Measurements from ENCODE around the gene SURF2.
A peak's percentile ranks its signal among the peaks of the same experiment; 100 is the strongest.

The SURF2 gene

DNA sequence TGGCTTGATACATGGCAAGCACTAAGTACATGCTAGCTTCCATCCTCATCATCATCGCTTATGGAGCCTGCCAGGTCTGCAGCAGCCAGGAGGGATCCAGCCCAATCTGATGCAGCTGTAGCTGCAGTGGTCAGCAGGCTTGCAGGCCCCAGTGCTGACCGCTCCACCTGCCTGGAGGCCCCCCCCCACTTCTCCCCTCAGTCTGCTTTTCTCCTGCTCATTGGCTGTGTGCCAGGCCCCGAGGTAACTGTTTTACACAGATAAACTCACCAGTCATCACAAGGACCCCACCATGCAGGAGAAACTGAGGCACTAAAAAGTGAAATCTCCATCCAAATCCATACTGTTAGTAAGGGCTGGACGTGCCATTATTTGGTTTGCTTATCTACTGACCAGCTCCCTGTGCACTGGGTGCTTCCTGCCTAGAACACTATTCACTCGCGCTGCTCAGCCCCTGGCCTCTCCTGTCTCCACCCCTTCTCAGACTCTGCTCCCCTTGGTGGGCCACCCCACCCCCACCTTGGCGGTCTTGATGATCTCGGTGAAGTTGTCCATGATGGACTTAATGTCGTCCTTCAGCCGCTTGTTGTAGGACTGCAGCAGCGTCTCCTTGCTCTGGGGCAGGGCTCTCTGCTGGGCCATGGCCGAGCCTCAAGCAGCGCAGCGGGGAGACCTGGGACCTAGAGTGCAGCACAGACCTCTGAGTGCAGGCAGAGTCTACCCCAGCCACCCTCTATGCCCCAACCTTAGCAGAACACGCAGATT lies 10.1 kb upstream of the SURF2 start:
- H3K27ac ChIP-seq: peak overlapping the region; percentile 98
- no peak for TF ChIP-seq CTCF (conservative IDR thresholded peaks at IDR 0.05)

DNA sequence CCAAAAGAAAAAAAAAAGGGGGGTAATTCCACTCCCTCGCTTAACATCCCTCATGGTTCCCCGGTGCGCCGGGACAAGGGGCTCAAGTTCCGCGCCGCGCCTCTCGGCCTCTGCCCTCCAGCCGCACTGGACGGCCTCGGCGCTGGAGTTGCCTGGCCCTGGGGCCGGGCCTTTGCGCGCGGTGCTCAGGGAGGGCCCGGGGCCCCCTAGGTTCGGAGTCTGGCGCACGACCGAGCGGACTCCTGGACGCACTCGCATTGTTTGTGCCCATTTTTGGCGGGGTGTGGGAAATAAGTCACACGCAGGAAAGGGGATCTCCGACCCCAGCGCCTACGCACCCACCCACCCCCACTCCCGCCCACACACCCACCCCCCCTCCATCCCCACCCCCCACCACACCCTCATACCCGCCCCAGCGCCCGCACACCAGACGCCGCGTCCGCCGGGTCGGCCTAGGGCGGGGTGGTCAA lies 8.8 kb upstream of the SURF2 start:
- 0 out of 2 replicates have a peak, but pooled peaks have one; percentile 9 for TF ChIP-seq CTCF (conservative IDR thresholded peaks at IDR 0.05)
- H3K27ac ChIP-seq: peak overlapping the region; percentile 98

- H3K27ac ChIP-seq: peak within 1 kb of the TSS; percentile 98
- TF ChIP-seq CTCF (conservative IDR thresholded peaks at IDR 0.05): no peak
These were observed 8.2 kb upstream of the SURF2 start, which contains the start of the genes MED22 and RPL7A for GRCh38 chr9:133347985-133348717. MED22 (minus strand) TSS chr9:133348131; CDS start chr9:133346662, 1,469 bp downstream. RPL7A (plus strand) TSS chr9:133348218; CDS start chr9:133348244, 26 bp downstream.

- no peak for TF ChIP-seq CTCF (conservative IDR thresholded peaks at IDR 0.05)
- peak overlapping the region; percentile 98 for H3K27ac ChIP-seq
These were observed 7.4 kb upstream of the SURF2 start for GRCh38 chr9:133348718-133349573.

DNA sequence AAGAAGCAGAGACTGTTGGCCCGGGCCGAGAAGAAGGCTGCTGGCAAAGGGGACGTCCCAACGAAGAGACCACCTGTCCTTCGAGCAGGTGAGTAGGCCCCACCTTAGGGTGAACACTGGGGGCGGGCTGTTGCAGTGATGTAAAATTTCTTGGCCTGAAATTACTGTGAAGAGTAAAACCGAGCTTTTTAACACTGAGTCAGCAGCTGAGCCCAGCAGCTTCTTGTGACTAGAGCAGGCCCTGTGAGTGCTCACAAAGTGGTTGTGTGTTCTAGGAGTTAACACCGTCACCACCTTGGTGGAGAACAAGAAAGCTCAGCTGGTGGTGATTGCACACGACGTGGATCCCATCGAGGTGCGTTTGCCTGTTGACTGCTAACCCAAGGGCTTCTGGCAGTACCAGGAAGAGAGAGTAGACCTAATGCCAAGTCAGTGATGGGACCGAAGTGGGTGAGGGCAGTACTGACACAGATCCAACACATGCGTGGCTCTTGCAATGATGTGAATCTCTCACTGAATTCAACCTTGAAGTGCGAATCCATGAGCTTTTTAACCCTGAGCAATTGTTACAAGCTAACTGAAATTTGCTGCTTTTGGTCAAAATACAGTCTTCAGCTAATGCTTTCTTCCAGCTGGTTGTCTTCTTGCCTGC lies 6.3 kb upstream of the SURF2 start:
- peak overlapping the region; percentile 98 for H3K27ac ChIP-seq

GRCh38 chr9:133351526-133351907 lies 4.8 kb upstream of the SURF2 start:
- H3K27ac ChIP-seq: peak overlapping the region; percentile 98; the same call in 1 of the 2 replicates
- no peak for TF ChIP-seq CTCF (conservative IDR thresholded peaks at IDR 0.05)

More for the DNA sequence above, 6.3 kb upstream of the SURF2 start:
- no peak for TF ChIP-seq CTCF (conservative IDR thresholded peaks at IDR 0.05)

Data from VCaP (cell line).